Adrenal gland (tissue), 5 donors: Measurements from ENCODE around the gene SLC17A7.

Experiments used
- CTCF ChIP-seq, 6 experiments: fragments of 450-650 bp in 4 of 6; fragments of 200-600 bp in 2 of 6; sonication (generic) in 1 of 6; IDR thresholded peaks; 1 replicate in 5 of 6; 2 replicates in 1 of 6; pipeline versions ENCODE4 v1.5.1 to v1.8.0; 2016 to 2021; ENCODE audit warnings: antibody characterized with exemption in 6 of 6, mild to moderate bottlenecking in 2 of 6, moderate library complexity in 1 of 6
- POLR2A ChIP-seq, 2 donors: fragments of 450-650 bp; IDR thresholded peaks; one replicate each; pipeline ENCODE4 v1.6.1; 2017; ENCODE audit warnings: antibody characterized with exemption in 2 of 2, mild to moderate bottlenecking in 2 of 2, moderate library complexity in 1 of 2
- donor health status: DM: no; HTN: no; CAD: no.

GRCh38 chr19:49441960-49442350 is 628 bp upstream of the SLC17A7 start:
- TF ChIP-seq POLR2A (IDR thresholded peaks at IDR 0.05): no peak
- TF ChIP-seq CTCF (IDR thresholded peaks at IDR 0.05): no peak
